GM18861 (cell line): Measurements from ENCODE around the gene DLGAP1.
"Not testable (repeated sequence)": the region's sequence is repeated elsewhere in the genome, so short reads cannot be mapped to it uniquely, and the experiment has no call there.

Experiments
- ATAC-seq: cut with Tn5 transposase; IDR thresholded peaks from one replicate; pipeline ENCODE4 v1.9.1; 2021; ENCODE audit not compliant: unreplicated experiment

DLGAP1 gene

GRCh38 chr18:4455113-4455811 is at the start of gene DLGAP1:
TSS of gene DLGAP1 (minus strand) at chr18:4455307.
- peak; percentile 74 for ATAC-seq

GRCh38 chr18:4494703-4495284 is 39.7 kb upstream of the DLGAP1 start:
- ATAC-seq, result not testable (repeated sequence)

- no peak for ATAC-seq
These were observed 13.4 kb upstream of the DLGAP1 start for GRCh38 chr18:4468511-4468910.

- ATAC-seq, result peak; percentile 2
These were observed 482 bp downstream of the DLGAP1 start for GRCh38 chr18:4454537-4455112.

GRCh38 chr18:4453874-4454536 is 1.1 kb downstream of the DLGAP1 start:
- no peak for ATAC-seq

GRCh38 chr18:4453567-4453873 is 1.6 kb downstream of the DLGAP1 start:
- no peak for ATAC-seq

GRCh38 chr18:4450065-4450658 is 4.9 kb downstream of the DLGAP1 start:
- ATAC-seq, result no peak

GRCh38 chr18:4445902-4446301 is 9.2 kb downstream of the DLGAP1 start:
- ATAC-seq, result no peak

- no peak for ATAC-seq
These were observed 10.8 kb downstream of the DLGAP1 start for GRCh38 chr18:4444306-4444705.

GRCh38 chr18:4441098-4441497 is 14.0 kb downstream of the DLGAP1 start:
- ATAC-seq, result no peak

- no peak for ATAC-seq
These were observed 16.2 kb downstream of the DLGAP1 start for GRCh38 chr18:4438938-4439337.

GRCh38 chr18:4433717-4434116 is 21.4 kb downstream of the DLGAP1 start:
- ATAC-seq, result no peak

- no peak for ATAC-seq
These were observed 24.3 kb downstream of the DLGAP1 start for GRCh38 chr18:4430836-4431235.

GRCh38 chr18:4417714-4418113 is 37.4 kb downstream of the DLGAP1 start:
- ATAC-seq, result no peak

- no peak for ATAC-seq
These were observed 38.1 kb downstream of the DLGAP1 start for GRCh38 chr18:4416976-4417375.

GRCh38 chr18:4412286-4412685 is 42.8 kb downstream of the DLGAP1 start:
- no peak for ATAC-seq

- ATAC-seq, result no peak
These were observed 48.3 kb downstream of the DLGAP1 start for GRCh38 chr18:4406856-4407255.

GRCh38 chr18:4405965-4406364 is 49.1 kb downstream of the DLGAP1 start:
- ATAC-seq, result no peak

- ATAC-seq, result no peak
These were observed 51.3 kb downstream of the DLGAP1 start for GRCh38 chr18:4403836-4404235.

GRCh38 chr18:4400911-4401310 is 54.2 kb downstream of the DLGAP1 start:
- peak; percentile 45 for ATAC-seq

- ATAC-seq, result no peak
These were observed 55.2 kb downstream of the DLGAP1 start for GRCh38 chr18:4399929-4400328.

- ATAC-seq, result no peak
These were observed 60.4 kb downstream of the DLGAP1 start for GRCh38 chr18:4394700-4395099.
